Islet of Langerhans (tissue), 1 donor: ENCODE measurements around the gene CDY1.
"Not testable (repeated sequence)": the region's sequence is repeated elsewhere in the genome, so short reads cannot be mapped to it uniquely, and the experiment has no call there.

Experiments
- FAIRE-seq: peaks from one replicate; lab custom pipeline; 2011; peaks lifted over from hg19 to GRCh38; lab: Jason Lieb, UNC

CDY1 gene

GRCh38 chrY:25621817-25622216 is at the start of gene CDY1:
Gene CDY1, plus strand, starts transcription at chrY:25622117. Its CDS starts 326 bp downstream, at chrY:25622443.
- FAIRE-seq: not testable (repeated sequence)

- not testable (repeated sequence) for FAIRE-seq
Observed at GRCh38 chrY:25593336-25593735, 28.6 kb upstream of the CDY1 start.

DNA sequence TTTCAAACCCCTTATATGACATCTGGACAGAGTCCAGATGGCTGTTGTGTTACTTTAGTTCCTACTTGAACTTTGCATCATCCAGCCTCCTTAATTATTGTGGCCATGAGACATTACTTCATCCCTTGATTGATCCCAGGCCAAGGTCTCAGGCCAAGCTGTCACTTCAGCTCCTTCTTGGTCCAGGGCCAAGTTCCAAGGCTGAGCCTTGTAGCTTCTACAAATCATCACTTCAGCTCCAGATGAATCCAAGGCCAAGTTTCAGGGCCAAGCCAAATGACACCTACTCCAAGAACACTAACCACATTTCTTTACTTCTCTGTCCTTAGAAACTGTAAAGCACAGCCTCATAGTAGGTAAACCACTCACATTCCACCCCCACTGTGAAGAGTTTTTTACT is 1.7 kb upstream of the CDY1 start:
- FAIRE-seq: not testable (repeated sequence)

GRCh38 chrY:25626524-25626923 is 4.6 kb downstream of the CDY1 start:
- FAIRE-seq: not testable (repeated sequence)

- FAIRE-seq: not testable (repeated sequence)
Observed at GRCh38 chrY:25630383-25631112, 8.6 kb downstream of the CDY1 start.

DNA sequence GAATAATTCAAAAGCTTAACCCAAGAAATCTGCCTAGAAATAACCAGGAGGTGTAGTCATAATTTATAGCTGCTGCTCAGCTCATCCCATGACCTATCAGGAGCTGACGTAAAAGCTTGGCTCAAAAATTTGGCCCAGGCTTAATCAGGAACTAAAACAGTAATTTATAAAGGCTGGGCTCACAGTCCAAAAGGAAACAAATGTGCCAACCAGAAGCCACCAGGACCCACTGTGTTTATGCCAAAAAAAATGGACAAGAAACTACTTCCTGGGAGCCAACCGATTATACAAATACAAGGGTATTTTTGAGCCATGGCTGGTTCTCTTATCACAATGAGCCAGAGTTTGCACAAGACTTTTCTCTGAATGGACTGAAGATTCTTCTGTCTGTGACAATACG is 17.9 kb downstream of the CDY1 start:
- not testable (repeated sequence) for FAIRE-seq

GRCh38 chrY:25643024-25643915 is 21.4 kb downstream of the CDY1 start:
- not testable (repeated sequence) for FAIRE-seq
